Prostate gland (tissue), 2 donors: ENCODE data around the gene SFXN2. TPM values are rescaled to one million over a fixed set of nuclear protein-coding genes. Genes with fewer than 3 reads are reported as not detected.

Experiments used
- DNase-seq: peaks from one replicate; pipeline ENCODE4 v3.0.0-alpha.2; 2019; ENCODE audit warnings: low spot score
- H3K27ac ChIP-seq, 2 donors: fragments of 200-600 bp; sonication (generic); 2 replicates each; pipeline ENCODE4 v1.5.1; 2017 to 2019
- H3K27me3 ChIP-seq: fragments of 200-600 bp; sonication (generic); replicated peaks from 2 replicates; pipeline ENCODE4 v1.5.1; 2019; ENCODE audit not compliant: insufficient read depth
- H3K36me3 ChIP-seq, 2 donors: fragments of 200-600 bp; sonication (generic); 1 replicate in 1 of 2; 2 replicates in 1 of 2; pipeline versions ENCODE4 v1.5.1 to v1.8.1; 2017 to 2019
- H3K4me1 ChIP-seq: fragments of 200-600 bp; sonication (generic); replicated peaks from 2 replicates; pipeline ENCODE4 v1.5.1; 2019
- H3K4me3 ChIP-seq, 2 donors: fragments of 200-600 bp; sonication (generic); 2 replicates each; pipeline ENCODE4 v1.5.1; 2017 to 2019
- H3K9me3 ChIP-seq: fragments of 200-600 bp; sonication (generic); 2 replicates; pipeline ENCODE4 v1.5.1; 2017
- CTCF ChIP-seq, 4 experiments: fragments of 200-600 bp in 2 of 4; fragments of 450-650 bp in 2 of 4; sonication (generic) in 2 of 4; IDR thresholded peaks; 1 replicate in 3 of 4; 2 replicates in 1 of 4; pipeline ENCODE4 v1.5.1; 2016 to 2019; ENCODE audit warnings: antibody characterized with exemption in 4 of 4, mild to moderate bottlenecking in 2 of 4, moderate library complexity in 2 of 4
- POLR2A ChIP-seq: fragments of 450-650 bp; IDR thresholded peaks from one replicate; pipeline ENCODE4 v1.6.1; 2016; ENCODE audit warnings: antibody characterized with exemption, mild to moderate bottlenecking
- POLR2AphosphoS5 ChIP-seq: sonication (generic); formaldehyde crosslinking; IDR thresholded peaks from one replicate; pipeline ENCODE4 v1.6.1; 2017; ENCODE audit warnings: antibody characterized with exemption
- WGBS: methylation state at CpG from one replicate; pipeline ENCODE4 v1.1.5; 2018; 5-methylcytosine and 5-hydroxymethylcytosine counted together
- intact Hi-C: fragments of 100-400 bp; cut with DNase I; formaldehyde crosslinking; loops from one replicate; pipeline ENCODE4 v1.14.2; 2022
- total RNA-seq, 2 donors: library from RNA; depleted of rRNA; stranded (reverse); fragments of >200 nt; gene quantifications; one replicate each; pipeline ENCODE4 v1.1.0, GENCODE V29; 2016

The SFXN2 gene
- total RNA-seq, 2 donors from 2014 or later = 16.4 to 26.6 TPM

- Histone ChIP-seq H3K4me3 (no peak overlapping the region), H3K4me1 (peaks cover 21% of the 10 kb centered on the region), H3K27ac (peak overlapping the region; percentile 52 to 68), H3K27me3 (no peaks in the 10 kb centered on the region), H3K9me3 (no peaks in the 10 kb centered on the region), H3K36me3 (no peaks in the 10 kb centered on the region)
- no peak for DNase-seq
- TF ChIP-seq POLR2AphosphoS5 (no peak), POLR2A (no peak), CTCF (IDR thresholded peaks at IDR 0.05) (no peak)
- 51% methylated on average over 9 of the region's 9 CpGs for WGBS
- intact Hi-C loops = no loop called here
These were observed 37.7 kb upstream of the SFXN2 start for GRCh38 chr10:102676534-102677315.

- H3K27me3 ChIP-seq = no peaks in the 10 kb centered on the region
- no peaks in the 10 kb centered on the region for H3K9me3 ChIP-seq
- no peak for DNase-seq
- H3K4me3 ChIP-seq = no peak overlapping the region
- intact Hi-C loops = no loop called here
- peak overlapping the region; percentile 33 to 68 for H3K27ac ChIP-seq
- H3K4me1 ChIP-seq = peaks cover 21% of the 10 kb centered on the region
- no peaks in the 10 kb centered on the region for H3K36me3 ChIP-seq
- TF ChIP-seq POLR2AphosphoS5 = no peak
- no peak for TF ChIP-seq POLR2A
- no peak for TF ChIP-seq CTCF (IDR thresholded peaks at IDR 0.05)
- 44% methylated on average over 9 of the region's 9 CpGs for WGBS
These were observed 36.9 kb upstream of the SFXN2 start for GRCh38 chr10:102677331-102678067.

DNA sequence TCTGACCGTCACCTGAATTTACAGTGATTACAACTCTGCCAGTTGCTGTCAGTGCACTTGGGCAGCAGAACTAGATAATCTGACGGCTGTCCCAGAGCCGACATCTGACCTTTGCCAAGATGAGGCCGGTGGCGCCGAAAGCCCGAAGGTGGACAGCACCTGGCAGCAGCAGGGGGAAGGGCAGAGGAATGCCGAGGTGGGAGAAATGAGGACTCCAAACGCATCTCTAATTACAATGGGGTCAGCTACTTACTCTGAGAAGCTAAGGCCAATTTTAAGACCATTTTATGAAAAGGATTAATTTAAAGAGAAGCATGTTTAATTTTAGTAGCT is 36.4 kb upstream of the SFXN2 start:
- H3K4me1 ChIP-seq = peaks cover 21% of the 10 kb centered on the region
- intact Hi-C loops = no loop called here
- no peak for DNase-seq
- H3K27me3 ChIP-seq = no peaks in the 10 kb centered on the region
- no peak for TF ChIP-seq POLR2AphosphoS5
- TF ChIP-seq POLR2A = no peak
- TF ChIP-seq CTCF (IDR thresholded peaks at IDR 0.05) = no peak
- H3K36me3 ChIP-seq = no peaks in the 10 kb centered on the region
- no peaks in the 10 kb centered on the region for H3K9me3 ChIP-seq
- peak overlapping the region in 1 of 2 donors; percentile 33 for H3K27ac ChIP-seq
- 26% methylated on average over 9 of the region's 9 CpGs for WGBS
- no peak overlapping the region for H3K4me3 ChIP-seq

DNA sequence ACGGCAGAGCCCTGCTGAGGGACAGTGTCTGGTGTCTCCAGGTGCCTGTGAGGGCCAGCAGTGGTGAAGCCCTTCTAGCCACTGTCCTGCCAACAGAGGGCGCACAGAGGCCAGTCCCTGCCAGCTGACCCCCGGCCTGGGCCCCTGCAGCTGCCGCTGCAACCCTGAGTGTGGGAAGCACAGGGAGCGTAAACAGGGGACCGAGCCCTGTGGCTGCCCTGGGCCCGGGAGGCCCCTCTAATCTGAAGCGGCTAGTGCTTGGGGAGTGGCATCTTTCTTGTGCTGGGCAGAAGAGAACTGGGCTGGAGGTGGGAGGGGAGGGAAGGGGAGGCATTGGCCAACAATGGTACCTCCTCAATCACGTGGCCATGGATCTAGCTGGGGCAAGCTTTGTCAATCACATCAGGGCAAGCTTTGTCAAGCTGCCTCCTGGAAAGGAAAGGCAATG is 35.6 kb upstream of the SFXN2 start:
- H3K27me3 ChIP-seq = no peaks in the 10 kb centered on the region
- no peaks in the 10 kb centered on the region for H3K9me3 ChIP-seq
- intact Hi-C loops = no loop called here
- no peaks in the 10 kb centered on the region for H3K36me3 ChIP-seq
- TF ChIP-seq CTCF (IDR thresholded peaks at IDR 0.05) (peak; percentile 24 to 73 (median 46)), POLR2AphosphoS5 (no peak)
- 15% methylated on average over 9 of the region's 9 CpGs for WGBS
- peak; percentile 49 for DNase-seq
- no peak overlapping the region for H3K4me3 ChIP-seq
- peak overlapping the region; percentile 16 to 33 for H3K27ac ChIP-seq
- peaks cover 21% of the 10 kb centered on the region for H3K4me1 ChIP-seq
